Measurements from ENCODE around the gene ACTR10.

The ACTR10 gene

GRCh38 chr14:58199726-58200479 is at the start of gene ACTR10:
Gene ACTR10 (plus strand): TSS chr14:58200149. CDS start chr14:58200218, 69 bp downstream.
- DNase-seq (ENCODE audit: low read depth in 2 of 2) = peak; percentile 80 to 84

- no peak for DNase-seq (ENCODE audit: low read depth in 2 of 2)
These were observed 49.6 kb upstream of the ACTR10 start for GRCh38 chr14:58150243-58150805.

- DNase-seq (ENCODE audit: low read depth in 2 of 2) = no peak
These were observed 48.6 kb upstream of the ACTR10 start for GRCh38 chr14:58151133-58152013.

- DNase-seq (ENCODE audit: low read depth in 2 of 2) = peak; percentile 43 to 49
These were observed 47.7 kb upstream of the ACTR10 start, which contains the start of gene ARMH4 for GRCh38 chr14:58152014-58152857. Gene ARMH4 (minus strand): TSS chr14:58152213. CDS start chr14:58139358, 12,855 bp downstream.

- DNase-seq (ENCODE audit: low read depth in 2 of 2) = no peak
These were observed 39.4 kb upstream of the ACTR10 start for GRCh38 chr14:58160561-58160960.

- peak; percentile 53 to 79 for DNase-seq (ENCODE audit: low read depth in 2 of 2)
These were observed 33.7 kb upstream of the ACTR10 start for GRCh38 chr14:58166005-58166983.

- no peak for DNase-seq (ENCODE audit: low read depth in 2 of 2)
These were observed 32.9 kb upstream of the ACTR10 start for GRCh38 chr14:58167057-58167456.

GRCh38 chr14:58167891-58168290 is 32.1 kb upstream of the ACTR10 start:
- DNase-seq (ENCODE audit: low read depth in 2 of 2) = no peak

- DNase-seq (ENCODE audit: low read depth in 2 of 2) = peak in 1 of 2 experiments; percentile 29
These were observed 28.9 kb upstream of the ACTR10 start for GRCh38 chr14:58171090-58171489.

GRCh38 chr14:58177125-58177524 is 22.8 kb upstream of the ACTR10 start:
- DNase-seq (ENCODE audit: low read depth in 2 of 2) = no peak

GRCh38 chr14:58189176-58189575 is 10.8 kb upstream of the ACTR10 start:
- DNase-seq (ENCODE audit: low read depth in 2 of 2) = no peak

- DNase-seq (ENCODE audit: low read depth in 2 of 2) = no peak
These were observed 8.0 kb upstream of the ACTR10 start for GRCh38 chr14:58191763-58192601.

GRCh38 chr14:58193542-58193941 is 6.4 kb upstream of the ACTR10 start:
- DNase-seq (ENCODE audit: low read depth in 2 of 2) = no peak

- DNase-seq (ENCODE audit: low read depth in 2 of 2) = no peak
These were observed 3.8 kb upstream of the ACTR10 start for GRCh38 chr14:58196198-58196597.

GRCh38 chr14:58198086-58198485 is 1.9 kb upstream of the ACTR10 start:
- no peak for DNase-seq (ENCODE audit: low read depth in 2 of 2)

- peak in 1 of 2 experiments; percentile 1 for DNase-seq (ENCODE audit: low read depth in 2 of 2)
These were observed 512 bp downstream of the ACTR10 start for GRCh38 chr14:58200480-58200841.

GRCh38 chr14:58200846-58201245 is 897 bp downstream of the ACTR10 start:
- DNase-seq (ENCODE audit: low read depth in 2 of 2) = no peak

- DNase-seq (ENCODE audit: low read depth in 2 of 2) = no peak
These were observed 13.2 kb downstream of the ACTR10 start for GRCh38 chr14:58213176-58213575.

GRCh38 chr14:58215191-58215914 is 15.4 kb downstream of the ACTR10 start:
- no peak for DNase-seq (ENCODE audit: low read depth in 2 of 2)
